GM19035 (cell line): ENCODE results near the gene RGS7.
"Not testable (repeated sequence)": the region's sequence is repeated elsewhere in the genome, so short reads cannot be mapped to it uniquely, and the experiment has no call there.

Source experiments
- ATAC-seq: cut with Tn5 transposase; IDR thresholded peaks from one replicate; pipeline ENCODE4 v1.9.1; 2021; ENCODE audit not compliant: unreplicated experiment

Gene RGS7

DNA sequence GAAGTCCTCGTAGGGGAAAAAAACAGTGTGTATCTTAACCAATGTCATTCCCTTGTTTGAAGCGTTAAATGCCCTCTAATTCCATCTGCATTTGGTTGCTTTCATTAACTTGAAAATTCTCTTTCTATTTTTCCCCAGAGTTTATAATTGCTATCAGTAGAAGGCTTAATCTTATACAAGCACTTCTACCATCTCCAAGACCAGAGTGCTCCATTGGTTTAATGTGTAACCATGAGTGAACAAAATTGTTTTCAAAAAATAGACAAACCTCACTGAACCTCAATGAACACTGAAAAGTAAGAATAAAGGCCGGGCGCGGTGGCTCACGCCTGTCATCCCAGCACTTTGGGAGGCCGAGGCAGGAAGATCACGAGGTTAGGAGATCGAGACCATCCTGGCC, 141.3 kb downstream of the RGS7 start:
- no peak for ATAC-seq

DNA sequence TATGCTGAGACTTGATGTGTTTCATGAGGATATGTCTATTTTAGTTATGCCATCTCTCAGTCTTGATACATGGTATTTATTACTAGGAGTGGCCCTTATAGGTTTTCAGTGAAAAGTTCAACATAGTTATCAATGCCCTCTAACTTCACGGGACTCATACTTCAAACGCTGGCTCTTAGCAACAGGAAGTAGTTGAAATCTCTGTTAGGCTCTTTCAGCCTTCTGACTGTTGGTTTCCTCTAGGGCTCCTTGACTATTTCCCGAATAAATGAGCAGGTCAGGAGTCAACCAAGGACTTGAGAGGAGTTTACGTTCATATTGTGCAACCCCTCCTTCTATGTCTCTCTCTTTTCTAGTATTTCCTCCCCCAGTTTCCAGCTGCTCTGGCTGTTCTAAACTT, 141.8 kb downstream of the RGS7 start:
- no peak for ATAC-seq

DNA sequence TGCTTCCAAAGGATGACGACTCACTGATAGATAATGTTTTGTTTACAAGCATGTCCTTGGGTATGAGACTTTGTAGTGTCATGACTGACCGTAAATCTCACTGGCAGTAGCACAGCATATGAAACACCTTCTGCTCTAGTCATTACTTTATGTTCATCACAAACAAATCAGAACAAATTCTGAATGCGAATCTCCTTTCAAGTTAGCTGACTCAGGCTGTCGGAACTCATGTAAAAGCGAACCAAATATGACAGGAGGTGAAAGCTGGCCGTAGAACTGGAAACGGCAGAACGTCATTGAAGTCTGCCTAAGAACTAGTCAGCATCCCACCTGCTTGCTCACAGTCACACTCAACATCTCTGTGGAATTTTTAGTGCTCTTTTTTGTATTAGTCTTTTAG, 143.9 kb downstream of the RGS7 start:
- ATAC-seq: no peak

DNA sequence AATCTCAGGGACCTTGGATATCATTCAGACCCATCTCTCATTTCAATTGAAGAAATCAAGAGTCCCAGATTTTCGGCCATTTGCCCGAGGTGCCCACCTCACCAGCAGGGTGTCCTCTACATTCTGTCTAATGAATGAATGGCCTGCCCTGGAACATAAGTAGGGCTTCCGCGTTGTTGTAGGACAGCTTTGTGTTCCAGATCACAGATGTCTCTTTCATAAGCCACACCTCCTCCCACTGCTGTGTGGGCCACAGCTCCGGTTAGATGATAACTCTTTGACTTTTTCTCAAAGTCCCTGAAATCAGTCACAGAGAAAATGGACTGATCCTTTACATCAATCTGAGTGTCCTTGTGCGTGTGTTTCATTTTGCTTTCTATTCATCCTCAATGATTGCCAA, 144.4 kb downstream of the RGS7 start:
- no peak for ATAC-seq

DNA sequence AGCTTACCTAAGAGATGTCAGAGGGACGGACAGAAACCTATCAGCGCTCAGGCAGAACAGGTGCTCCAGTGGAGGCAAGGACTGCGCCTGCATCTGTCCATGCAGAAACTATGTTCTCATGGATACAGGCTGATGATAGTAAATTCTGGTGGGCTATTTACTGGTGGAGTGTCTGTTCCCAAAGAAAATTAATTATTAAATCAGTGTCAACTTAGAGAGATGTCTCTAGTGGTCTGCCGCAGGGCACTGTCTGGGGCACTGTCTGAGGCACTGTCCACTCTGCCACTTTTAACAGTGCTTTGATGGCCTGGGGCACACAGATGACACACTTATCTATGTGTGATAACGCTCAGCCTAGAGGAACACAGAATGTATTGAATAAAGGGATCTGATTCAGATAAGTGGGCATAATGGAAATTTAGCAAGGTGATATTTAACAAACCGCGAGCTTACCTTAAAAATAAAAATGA, 148.1 kb downstream of the RGS7 start:
- no peak for ATAC-seq

DNA sequence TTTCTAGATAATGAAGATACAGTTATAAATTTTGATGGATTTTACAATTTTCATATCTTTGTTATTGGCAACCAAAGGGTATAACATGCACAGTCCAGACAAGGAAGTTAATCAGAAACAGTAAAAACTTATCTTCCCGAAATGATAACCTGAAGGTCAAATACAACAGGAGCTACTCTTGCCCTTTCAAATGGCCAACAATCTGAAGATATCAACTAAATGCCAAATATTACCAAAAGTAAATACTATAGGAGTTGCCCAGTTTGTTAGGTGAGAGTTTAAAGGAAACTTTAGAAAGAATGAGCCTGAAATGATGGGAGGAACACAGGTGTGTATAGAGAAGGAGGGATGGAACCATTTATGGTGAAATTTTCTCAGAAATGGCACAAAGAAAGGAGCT, 153.2 kb downstream of the RGS7 start:
- ATAC-seq: no peak

DNA sequence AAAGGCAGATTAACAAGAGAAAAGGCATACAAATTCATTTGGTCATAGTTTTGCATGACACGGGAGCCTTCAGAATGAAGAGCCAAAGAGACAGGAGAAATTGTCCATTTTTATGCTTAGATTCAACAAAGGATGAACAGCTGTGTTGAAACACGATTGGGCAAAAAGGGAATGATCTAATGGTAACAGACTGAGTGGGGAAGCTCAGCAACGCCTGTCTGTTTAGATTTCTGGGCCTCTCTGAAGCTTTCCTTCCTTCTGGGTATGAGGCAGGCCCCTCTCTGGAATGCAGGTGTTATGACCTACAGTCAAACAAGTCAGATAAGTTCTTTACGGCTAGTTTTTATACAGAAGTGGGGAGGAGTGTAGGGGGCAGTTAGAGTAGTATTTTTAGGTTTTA, 154.6 kb downstream of the RGS7 start:
- ATAC-seq: no peak

DNA sequence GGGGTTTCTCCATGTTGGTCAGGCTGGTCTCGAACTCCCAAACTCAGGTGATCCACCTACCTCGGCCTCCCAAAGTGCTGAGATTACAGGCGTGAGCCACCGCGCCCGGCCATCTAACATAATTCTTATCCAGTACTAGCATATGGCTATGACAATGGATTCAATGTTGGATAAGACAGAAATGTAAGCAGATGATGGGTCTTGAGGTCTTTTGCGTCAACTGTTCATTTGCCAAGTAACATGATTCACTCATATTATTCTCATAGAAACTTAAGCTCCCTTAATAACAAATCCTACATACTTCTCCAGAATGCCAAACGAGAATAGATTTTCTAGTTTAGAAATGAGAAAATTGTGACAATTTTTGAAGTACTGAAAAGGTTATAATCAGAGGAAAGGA, 170.3 kb downstream of the RGS7 start:
- ATAC-seq: no peak

DNA sequence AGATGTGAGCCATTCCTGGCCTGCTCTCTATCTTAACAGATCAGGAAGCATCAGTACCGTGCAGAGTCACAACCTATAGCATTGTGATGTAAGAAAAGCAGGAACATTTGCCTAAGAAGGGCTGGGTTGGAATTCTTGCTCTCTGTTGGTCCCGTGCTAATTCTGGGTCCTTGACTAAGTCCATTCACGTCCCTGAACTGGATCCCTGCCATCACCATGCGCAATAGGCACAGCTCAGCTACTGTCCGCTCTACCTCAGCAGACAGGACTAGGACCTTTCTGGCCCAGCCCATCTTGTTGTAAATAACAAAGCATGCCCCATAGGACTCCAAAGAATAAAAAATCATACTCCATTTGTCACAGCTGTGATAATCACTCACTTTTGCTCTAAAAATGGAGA, 175.0 kb downstream of the RGS7 start:
- ATAC-seq: no peak

DNA sequence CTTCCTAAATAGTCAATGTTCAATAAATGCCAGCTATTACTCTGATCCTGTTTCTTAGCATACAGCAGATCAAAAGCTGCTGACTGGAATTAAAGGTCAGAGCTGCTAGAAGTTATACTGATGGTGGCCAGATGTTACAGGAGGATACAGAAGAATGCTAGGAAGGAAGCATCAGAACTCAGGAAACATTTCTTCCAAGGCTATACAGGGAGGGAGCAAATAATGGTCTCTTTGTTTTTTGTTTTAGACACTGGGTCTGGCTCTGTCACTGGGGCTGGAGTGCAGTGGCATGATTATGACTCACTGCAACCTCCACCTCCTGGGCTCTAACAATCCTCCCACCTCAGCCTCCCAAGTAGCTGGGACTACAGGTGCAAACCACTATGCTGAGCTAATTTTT, 175.5 kb downstream of the RGS7 start:
- no peak for ATAC-seq

DNA sequence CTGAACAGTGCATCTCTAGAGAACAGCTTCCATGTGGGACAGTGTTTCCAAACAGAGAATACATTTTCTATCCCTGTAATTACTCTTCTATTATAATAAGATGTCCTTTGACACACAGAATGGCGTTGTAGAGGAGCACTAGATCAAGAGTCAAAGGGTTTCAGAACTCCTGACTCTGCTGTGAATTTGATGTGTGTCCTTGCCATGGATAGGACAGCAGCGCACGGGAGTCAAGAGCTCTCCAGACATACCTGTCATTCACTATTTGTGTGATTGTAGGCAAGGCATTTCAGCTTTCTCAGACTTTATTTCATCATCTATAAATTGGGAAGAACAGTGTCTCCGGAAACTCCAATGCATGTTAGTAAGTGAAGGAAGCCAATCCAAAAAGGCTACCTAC, 176.4 kb downstream of the RGS7 start:
- no peak for ATAC-seq

DNA sequence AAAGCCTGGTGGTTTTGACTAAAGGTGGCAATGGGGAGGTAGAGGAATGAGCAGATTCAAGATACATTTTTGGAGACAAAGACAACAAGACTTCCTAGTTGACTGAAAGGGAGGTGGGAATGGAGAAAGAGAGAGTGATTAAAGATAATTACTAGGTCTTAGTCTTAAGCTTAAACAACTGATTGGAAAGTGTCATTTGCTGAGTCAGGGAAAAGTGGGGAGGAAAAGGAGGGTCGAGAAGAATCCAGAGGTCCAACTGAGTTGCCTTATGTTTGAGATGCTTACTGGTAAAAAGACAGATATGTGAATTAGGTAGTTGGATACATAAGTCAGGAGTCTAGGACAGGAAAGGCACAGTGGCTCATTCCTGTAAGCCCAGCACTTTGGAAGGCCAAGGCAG, 179.3 kb downstream of the RGS7 start:
- no peak for ATAC-seq

DNA sequence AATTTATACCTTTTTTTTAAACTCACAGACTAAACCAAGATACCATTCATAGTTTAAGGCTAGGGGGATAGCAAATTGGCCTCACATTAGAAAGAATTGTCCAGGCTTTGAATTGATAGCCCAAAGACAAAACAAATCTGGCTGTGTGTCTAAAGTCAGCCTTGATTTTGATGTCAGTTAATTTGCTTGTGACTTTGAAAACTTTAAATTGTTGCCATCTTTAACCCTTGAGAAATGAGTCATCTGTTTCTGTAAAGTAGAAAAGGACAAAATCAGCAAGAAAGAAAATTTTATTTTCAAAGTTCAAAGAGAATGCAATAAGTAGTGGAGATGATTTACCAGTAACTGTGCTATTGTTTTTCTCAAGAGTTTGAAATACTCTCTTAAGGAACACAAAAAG, 184.5 kb downstream of the RGS7 start:
- no peak for ATAC-seq

DNA sequence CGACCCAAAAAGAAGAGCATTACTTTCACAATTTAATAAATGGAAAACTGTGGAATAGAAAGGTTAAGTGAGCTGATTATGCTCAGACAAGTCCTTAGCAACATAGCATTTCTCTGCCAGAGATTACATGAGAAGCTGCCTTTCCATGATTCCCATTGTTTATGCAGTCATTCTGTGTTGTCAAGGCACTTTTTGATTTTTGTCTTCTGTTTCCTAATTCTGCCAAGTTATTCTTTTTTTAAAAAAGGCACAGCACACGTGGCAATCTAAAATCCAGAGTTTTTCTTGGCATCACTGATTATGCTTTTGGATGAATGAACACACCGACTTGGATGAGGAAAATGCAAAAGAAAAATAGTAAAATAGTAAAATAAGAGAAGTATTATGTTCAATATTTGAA, 185.0 kb downstream of the RGS7 start:
- no peak for ATAC-seq

DNA sequence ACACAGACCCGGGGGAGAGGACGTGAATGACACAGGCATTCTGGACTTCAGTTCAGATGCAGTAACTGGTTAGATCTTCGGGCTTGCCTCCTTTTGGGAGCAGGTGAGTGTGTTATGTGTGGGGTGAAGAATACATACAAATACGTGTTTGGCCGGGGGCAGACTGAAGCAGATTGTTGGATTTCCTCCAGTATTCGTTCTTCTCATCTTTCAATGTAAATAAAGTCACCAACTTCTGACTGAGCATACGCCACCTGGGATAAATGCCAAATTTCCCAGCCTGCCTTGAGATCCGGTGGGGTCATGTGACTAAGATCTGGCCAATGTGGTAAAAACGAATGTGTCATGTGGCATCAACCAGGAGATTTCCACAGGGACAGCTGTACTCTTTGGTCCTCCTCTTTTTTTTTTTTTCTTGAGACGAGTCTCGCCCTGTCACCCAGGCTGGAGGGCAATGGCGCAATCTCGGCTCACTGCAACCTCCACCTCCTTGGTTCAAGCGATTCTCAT, 189.8 kb downstream of the RGS7 start:
- no peak for ATAC-seq

DNA sequence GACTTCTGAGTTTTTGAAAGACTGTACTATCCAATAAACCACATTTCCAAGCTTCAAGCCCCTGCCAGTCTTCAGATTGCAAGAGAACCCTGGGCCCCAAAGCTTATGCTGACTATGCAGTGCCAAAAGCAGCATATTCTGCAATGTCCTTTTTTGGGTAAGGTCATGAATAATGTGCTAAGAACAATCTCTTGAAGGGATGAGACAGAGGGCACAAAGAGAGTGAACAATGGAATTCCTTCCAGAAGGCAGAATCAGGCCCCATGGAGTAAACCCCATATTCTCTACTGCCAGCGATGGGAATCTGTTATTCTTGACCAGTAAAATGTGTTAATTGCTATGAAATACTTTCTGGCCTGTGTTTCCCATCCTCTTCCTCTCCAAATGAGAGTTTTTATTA, 190.4 kb downstream of the RGS7 start:
- ATAC-seq: no peak

DNA sequence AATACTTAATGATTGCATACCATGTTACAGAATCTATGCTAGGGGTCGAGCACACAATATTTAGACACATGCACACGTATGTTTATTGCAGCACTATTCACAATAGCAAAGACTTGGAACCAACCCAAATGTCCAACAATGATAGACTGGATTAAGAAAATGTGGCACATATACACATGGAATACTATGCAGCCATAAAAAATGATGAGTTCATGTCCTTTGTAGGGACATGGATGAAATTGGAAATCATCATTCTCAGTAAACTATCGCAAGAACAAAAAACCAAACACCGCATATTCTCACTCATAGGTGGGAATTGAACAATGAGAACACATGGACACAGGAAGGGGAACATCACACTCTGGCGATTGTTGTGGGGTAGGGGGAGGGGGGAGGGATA, 191.7 kb downstream of the RGS7 start:
- not testable (repeated sequence) for ATAC-seq

DNA sequence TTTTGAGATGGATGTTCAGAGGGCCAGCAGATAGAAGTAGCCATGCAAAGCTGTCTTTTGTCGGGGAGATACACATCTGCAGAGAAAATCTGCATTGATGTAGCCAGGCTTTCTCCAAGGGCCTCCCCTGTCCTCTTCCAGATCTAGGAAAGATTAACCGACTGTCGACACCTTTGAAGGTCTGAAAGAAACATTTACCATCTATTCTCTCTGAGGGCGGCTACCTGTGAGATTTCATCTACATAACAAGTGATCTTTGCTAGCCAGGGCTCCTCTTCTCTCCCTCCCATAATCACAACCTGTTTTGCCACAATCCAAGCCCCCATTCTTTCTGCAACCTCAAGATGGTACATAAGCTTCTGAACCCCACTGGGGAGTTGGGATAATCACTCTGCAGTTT, 193.6 kb downstream of the RGS7 start:
- no peak for ATAC-seq

DNA sequence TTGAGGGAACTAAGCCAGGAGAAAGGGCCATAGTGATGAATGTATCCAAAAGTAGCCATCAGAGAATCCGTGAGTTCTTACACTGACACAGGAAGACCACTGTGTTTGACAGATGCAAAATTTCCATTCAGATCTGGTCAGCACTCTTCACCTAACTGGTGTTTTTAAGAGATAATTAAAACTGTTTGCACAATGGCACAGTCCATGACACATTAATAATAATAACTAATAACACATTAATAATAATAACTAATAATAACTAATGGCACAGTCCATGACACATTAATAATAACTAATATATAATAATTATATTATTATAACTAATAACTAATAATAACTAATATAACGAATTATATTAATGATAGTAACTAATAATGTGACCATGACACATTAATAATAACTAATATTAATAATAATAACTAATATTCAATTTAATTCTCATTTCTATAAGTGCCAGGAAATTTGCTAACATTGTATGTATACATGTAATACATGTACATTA, 195.8 kb downstream of the RGS7 start:
- no peak for ATAC-seq

DNA sequence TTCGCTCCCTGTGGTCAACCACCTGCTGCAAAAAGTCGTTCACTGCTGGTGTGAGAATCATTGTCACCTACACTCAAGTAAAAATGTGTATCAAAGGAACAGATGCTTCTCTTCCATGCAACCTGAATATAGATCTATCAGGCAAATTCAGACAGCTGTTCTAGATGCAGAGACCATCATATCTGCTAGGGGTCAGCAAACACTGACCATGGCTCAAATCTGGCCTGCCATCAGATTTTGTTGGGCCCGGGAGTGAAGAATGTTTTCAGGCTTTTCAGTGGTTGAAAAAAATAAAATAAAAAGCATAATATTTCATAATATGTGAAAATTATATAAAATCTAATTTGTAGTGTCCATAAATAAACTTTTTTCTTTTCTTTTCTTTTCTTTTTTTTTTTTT, 199.6 kb downstream of the RGS7 start:
- no peak for ATAC-seq

DNA sequence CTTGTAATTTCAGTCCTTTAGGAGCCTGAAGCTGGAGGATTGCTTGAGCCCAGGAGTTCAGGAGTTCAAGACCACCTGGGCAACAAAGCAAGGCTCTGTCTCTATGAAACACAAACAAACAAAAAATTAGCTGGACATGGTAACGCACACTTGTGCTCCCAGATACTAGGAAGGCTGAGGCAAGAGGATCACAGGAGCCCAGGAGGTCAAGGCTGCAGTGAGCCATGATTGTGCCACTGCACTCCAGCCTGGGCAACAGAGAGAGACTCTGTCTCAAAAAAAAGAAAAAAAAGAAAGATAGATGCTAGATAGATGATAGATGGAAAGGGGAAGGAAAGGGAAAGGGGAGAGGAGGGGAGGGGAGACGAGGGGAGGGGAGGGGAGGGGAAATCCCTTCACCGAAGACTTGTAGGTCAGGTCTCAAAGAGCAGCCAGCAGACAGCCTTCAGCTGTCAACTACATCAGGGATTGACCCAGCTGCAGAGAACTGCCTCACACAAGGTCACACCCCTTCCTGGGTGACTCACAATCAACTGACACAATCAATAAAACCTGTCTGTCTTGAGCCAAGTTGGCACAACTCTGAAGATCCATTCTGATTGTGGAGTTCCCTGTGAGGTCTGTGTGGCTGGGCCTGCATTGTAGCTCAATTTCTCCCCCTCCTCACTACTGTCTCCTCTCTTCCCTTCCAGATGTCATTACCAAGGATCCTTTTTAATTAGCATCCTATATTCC, 200.6 kb downstream of the RGS7 start:
- no peak for ATAC-seq

DNA sequence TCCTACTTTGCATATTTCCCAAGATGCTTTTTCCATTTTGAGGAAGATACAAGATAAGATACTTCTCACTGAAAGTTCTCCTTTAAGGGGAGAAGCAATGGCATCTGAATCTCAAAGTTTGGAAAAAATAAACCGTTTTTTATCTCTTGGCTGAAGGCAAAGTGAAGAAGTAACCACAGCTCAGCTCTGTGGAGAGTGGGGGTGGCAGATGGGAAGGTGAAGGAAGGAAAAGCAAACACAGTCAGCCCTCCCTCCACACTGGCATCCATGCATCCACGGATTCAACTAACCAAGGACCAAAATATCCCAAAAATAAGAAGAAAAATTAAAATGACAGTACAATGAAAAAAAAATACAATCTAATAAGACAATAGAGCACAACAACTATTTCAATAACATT, 211.1 kb downstream of the RGS7 start:
- ATAC-seq: no peak
